AG04450 (cell line): ENCODE measurements around the gene UIMC1. TPM values are rescaled to one million over a fixed set of nuclear protein-coding genes. Genes with fewer than 3 reads are reported as not detected.
A peak's percentile ranks its signal among the peaks of the same experiment; 100 is the strongest.

Source experiments
- CTCF ChIA-PET: fragments of 300-600, 350-600 bp; formaldehyde crosslinking; extraction: SDS; loops from one replicate; lab custom pipeline; 2022; ENCODE audit warnings: antibody characterized with exemption, inconsistent platforms; lab: Charles Lee
- POLR2A ChIA-PET: fragments of 350-600 bp; formaldehyde crosslinking; extraction: SDS; loops from one replicate; lab custom pipeline; 2021; ENCODE audit warnings: antibody characterized with exemption, inconsistent platforms; lab: Yijun Ruan, JAX
- DNase-seq: peaks from one replicate; pipeline ENCODE4 v3.0.0-alpha.2; 2011; ENCODE audit warnings: low read depth, low spot score
- H3K27ac ChIP-seq: one replicate; pipeline ENCODE4 v1.5.1; 2012; ENCODE audit warnings: low read depth, low read length, control low read depth
- H3K27me3 ChIP-seq: one replicate; pipeline ENCODE4 v1.6.0; 2012; ENCODE audit warnings: low read length; ENCODE audit not compliant: control insufficient read depth, insufficient read depth
- H3K4me3 ChIP-seq: 2 replicates; pipeline ENCODE4 v1.5.1; 2011; ENCODE audit warnings: mild to moderate bottlenecking, low read depth, low read length, control low read depth
- H3K9me3 ChIP-seq: 2 replicates; pipeline ENCODE4 v1.5.1; 2012; ENCODE audit warnings: low read length; ENCODE audit not compliant: control insufficient read depth, insufficient read depth
- CTCF ChIP-seq: IDR thresholded peaks from 2 replicates; pipeline ENCODE4 v1.5.1; 2011; ENCODE audit warnings: low read depth, low read length, control low read depth, inconsistent platforms
- polyA plus RNA-seq: library from polyadenylated mRNA; depleted of rRNA; stranded (reverse); fragments of >200 nt; gene quantifications from 2 replicates; pipeline ENCODE4 v1.2.3, GENCODE V29; 2011

Gene UIMC1
- polyA plus RNA-seq, 1 experiment = 27.8 TPM

- Histone ChIP-seq H3K27ac (no peak overlapping the region), H3K4me3 (no peak overlapping the region), H3K27me3 (no peaks in the 10 kb centered on the region), H3K9me3 (no peaks in the 10 kb centered on the region; the same call in 1 of the 2 replicates)
- CTCF ChIA-PET = interaction anchor here (1.9 kb wide), 1 partner anchor 54 kb away, joined by 9 read pairs; no protein-coding TSS in a partner anchor
- no peak for DNase-seq
- POLR2A ChIA-PET = no interaction called here
- TF ChIP-seq CTCF = no peak
Observed at GRCh38 chr5:177018341-177018740, 11.8 kb upstream of the UIMC1 start.

GRCh38 chr5:177015156-177015555 is 8.6 kb upstream of the UIMC1 start:
- no peak for TF ChIP-seq CTCF
- ChIA-PET POLR2A (no interaction called here), CTCF (interaction anchor here (1.2 kb wide), 1 partner anchor 389 kb away, joined by 3 read pairs; no protein-coding TSS in a partner anchor)
- Histone ChIP-seq H3K9me3 (no peaks in the 10 kb centered on the region), H3K4me3 (no peak overlapping the region), H3K27me3 (no peaks in the 10 kb centered on the region), H3K27ac (no peak overlapping the region)
- no peak for DNase-seq

- no peak overlapping the region for H3K27ac ChIP-seq
- H3K9me3 ChIP-seq = peaks cover 4% of the 10 kb centered on the region; the same call in 1 of the 2 replicates
- no peak overlapping the region for H3K4me3 ChIP-seq
- ChIA-PET POLR2A (interaction anchor here (0.6 kb wide), 1 partner anchor 18 kb away, joined by 6 read pairs; no protein-coding TSS in a partner anchor), CTCF (no interaction called here)
- no peaks in the 10 kb centered on the region for H3K27me3 ChIP-seq
- DNase-seq = no peak
- TF ChIP-seq CTCF = no peak
Observed at GRCh38 chr5:177010153-177010552, 3.6 kb upstream of the UIMC1 start.

- H3K9me3 ChIP-seq = peaks cover 4% of the 10 kb centered on the region; the same call in 1 of the 2 replicates
- TF ChIP-seq CTCF = no peak
- H3K4me3 ChIP-seq = no peak overlapping the region
- no peak for DNase-seq
- POLR2A ChIA-PET = interaction anchor here (0.6 to 0.7 kb wide), 2 partner anchors 100 to 333 kb away, joined by 3 to 4 read pairs; no protein-coding TSS in a partner anchor
- CTCF ChIA-PET = no interaction called here
- H3K27me3 ChIP-seq = no peaks in the 10 kb centered on the region
- no peak overlapping the region for H3K27ac ChIP-seq
Observed at GRCh38 chr5:177008716-177009115, 2.1 kb upstream of the UIMC1 start.

- H3K9me3 ChIP-seq = peaks cover 4% of the 10 kb centered on the region; the same call in 1 of the 2 replicates
- no peak for DNase-seq
- CTCF ChIA-PET = interaction anchor here (0.9 to 1.5 kb wide), 5 partner anchors 9 to 344 kb away, joined by 3 to 9 read pairs (median 3); partner anchors contain the start of gene ZNF346
- H3K27me3 ChIP-seq = no peaks in the 10 kb centered on the region
- peak; percentile 61 for TF ChIP-seq CTCF
- peak overlapping the region; percentile 83 for H3K27ac ChIP-seq
- POLR2A ChIA-PET = interaction anchor here (0.7 to 1.3 kb wide), 4 partner anchors 12 to 89 kb away, joined by 3 to 4 read pairs (median 3); partner anchors contain the start of gene FGFR4
- peak overlapping the region; percentile 95 for H3K4me3 ChIP-seq
Observed at GRCh38 chr5:177005619-177006264, 837 bp downstream of the UIMC1 start.
